ENCODE data around the gene ARHGEF19.

The ARHGEF19 gene

DNA sequence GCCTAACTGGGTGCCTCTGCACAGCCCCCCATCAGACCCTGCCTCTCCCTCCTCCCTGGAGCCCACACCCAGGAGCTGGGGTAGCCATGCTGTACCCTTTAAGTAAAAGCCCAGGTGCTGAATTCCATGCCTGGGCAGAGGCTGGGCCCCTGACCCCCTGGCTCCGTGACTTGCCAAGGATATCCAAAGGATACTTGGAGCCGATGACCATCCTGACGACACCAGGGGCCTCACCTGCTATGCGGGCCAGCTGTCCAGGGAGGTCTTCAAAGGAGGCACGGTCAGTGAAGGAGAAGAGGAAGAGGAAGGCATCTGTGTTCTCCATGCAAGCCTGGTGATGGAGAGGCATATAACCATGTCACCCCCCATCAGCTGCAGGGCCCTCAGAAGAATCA, 19.9 kb upstream of the ARHGEF19 start:
- TF ChIP-seq, protein P1, sequence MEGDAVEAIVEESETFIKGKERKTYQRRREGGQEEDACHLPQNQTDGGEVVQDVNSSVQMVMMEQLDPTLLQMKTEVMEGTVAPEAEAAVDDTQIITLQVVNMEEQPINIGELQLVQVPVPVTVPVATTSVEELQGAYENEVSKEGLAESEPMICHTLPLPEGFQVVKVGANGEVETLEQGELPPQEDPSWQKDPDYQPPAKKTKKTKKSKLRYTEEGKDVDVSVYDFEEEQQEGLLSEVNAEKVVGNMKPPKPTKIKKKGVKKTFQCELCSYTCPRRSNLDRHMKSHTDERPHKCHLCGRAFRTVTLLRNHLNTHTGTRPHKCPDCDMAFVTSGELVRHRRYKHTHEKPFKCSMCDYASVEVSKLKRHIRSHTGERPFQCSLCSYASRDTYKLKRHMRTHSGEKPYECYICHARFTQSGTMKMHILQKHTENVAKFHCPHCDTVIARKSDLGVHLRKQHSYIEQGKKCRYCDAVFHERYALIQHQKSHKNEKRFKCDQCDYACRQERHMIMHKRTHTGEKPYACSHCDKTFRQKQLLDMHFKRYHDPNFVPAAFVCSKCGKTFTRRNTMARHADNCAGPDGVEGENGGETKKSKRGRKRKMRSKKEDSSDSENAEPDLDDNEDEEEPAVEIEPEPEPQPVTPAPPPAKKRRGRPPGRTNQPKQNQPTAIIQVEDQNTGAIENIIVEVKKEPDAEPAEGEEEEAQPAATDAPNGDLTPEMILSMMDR (IDR thresholded peaks at IDR 0.05; ENCODE audit: borderline replicate concordance, control extremely low read depth, extremely low read depth, insufficient read depth, missing control alignments): no peak
- in situ Hi-C loops (cut with MboI; ENCODE audit: low sequenced_read_pairs, unreplicated experiment): no loop called here
- no peak for DNase-seq (ENCODE audit: low spot score)

DNA sequence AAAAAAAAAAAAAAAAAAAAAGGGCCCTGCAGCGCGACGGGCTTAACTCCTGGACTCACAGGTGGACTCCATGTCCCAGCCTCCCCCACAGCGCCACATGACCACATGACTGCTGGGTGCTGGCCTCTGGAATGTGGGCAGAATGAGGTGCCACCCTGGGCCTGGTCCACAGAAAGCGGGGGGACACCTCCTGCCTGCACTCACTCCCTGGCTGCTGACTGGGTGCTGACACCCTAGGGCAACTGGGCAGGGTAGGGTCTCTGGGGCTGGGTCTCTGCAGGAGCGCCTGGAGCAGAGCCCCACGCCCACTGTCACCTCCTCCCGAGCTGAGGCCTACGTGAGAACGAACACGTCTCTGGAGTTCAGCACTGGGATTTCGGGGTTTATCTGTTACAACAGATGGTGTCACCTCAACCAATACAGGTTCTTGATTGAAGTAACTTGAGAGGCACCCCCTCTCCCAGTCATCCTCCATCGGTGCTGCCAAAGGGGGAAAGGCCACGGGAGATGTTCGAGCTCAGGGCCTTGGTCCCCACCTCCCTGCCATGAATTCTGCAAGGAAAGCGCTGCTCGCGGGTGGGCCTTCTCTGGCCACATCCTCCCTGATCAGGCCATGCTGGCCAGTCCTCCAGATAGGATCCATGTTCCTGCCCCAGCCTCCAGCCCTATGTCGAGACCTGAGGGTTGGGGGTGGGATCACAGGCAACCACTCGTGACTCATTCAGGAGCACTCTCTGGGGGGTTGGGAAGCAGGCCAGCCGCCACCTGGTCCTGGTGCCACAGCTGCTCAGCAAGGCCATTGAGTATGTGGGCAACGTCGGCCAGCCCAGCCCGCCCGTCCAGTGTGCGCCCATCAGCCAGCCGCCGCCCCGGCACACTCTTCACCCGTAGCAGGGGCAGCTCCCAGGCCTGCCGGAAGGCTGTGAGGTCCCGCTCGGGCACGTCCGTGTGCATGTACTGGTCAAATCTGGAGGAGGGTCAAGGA, 19.2 kb upstream of the ARHGEF19 start:
- in situ Hi-C loops (cut with MboI; ENCODE audit: low sequenced_read_pairs, unreplicated experiment): no loop called here
- DNase-seq (ENCODE audit: low spot score): no peak
- TF ChIP-seq, protein P1 (IDR thresholded peaks at IDR 0.05; ENCODE audit: borderline replicate concordance, control extremely low read depth, extremely low read depth, insufficient read depth, missing control alignments): no peak

DNA sequence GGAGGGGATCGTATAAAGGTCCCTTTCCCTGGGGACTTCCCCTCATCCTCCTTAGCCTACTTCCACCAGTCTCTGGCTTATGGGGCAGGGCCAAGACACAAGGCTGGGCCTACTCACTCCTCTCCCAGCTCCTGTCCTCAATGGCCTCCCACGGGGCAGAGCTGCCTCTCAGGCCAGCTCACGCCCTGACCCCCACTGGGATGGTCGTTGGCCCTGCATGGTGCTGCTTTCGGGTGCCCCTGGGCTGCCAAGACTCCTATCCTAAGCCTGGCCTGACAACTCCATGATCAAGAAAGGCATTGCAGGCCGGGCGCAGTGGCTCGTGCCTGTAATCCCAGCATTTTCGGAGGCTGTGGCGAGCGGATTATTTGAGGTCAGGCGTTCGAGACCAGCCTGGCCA, 18.3 kb upstream of the ARHGEF19 start:
- in situ Hi-C loops (cut with MboI; ENCODE audit: low sequenced_read_pairs, unreplicated experiment): no loop called here
- no peak for DNase-seq (ENCODE audit: low spot score)
- TF ChIP-seq, protein P1 (IDR thresholded peaks at IDR 0.05; ENCODE audit: borderline replicate concordance, control extremely low read depth, extremely low read depth, insufficient read depth, missing control alignments): no peak

- in situ Hi-C loops (cut with MboI; ENCODE audit: low sequenced_read_pairs, unreplicated experiment): no loop called here
- TF ChIP-seq, protein P1 (IDR thresholded peaks at IDR 0.05; ENCODE audit: borderline replicate concordance, control extremely low read depth, extremely low read depth, insufficient read depth, missing control alignments): no peak
- DNase-seq (ENCODE audit: low spot score): no peak
Observed at GRCh38 chr1:16229976-16230740, 17.7 kb upstream of the ARHGEF19 start.

DNA sequence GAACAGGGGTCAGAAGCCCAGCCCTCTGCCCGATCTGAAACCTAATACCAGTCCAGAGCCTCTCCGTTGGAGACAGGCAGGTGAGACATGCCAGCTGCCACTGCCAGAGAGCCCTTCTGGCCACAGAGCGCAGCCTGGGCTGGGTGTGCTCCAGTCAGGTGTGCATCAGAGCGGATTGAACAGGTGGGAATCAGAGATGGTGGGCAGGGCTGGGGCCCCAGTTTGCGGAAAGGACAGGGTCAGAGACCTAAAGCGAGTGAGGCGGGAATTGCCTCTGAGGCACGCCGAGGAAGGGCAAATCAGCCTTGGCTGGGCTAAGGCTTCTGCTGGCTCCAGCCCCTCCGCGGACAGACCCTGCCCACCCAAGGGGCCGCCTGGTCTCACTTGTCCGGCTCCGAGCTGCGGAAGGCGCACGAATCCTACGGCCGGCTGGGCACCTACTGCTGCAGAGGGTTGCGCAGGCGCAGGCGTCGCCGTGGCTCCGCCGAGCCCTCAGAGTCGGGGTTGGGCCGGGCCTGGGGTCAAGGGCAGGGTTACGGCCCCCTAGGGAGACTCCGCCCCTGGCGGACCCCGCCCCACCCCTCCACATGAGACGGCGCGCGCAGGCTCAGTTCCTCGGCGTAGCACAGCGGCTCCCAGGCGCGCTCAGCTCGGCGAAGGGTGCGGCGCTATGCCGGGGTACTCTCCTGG, 14.2 kb upstream of the ARHGEF19 start:
- TF ChIP-seq, protein P1 (IDR thresholded peaks at IDR 0.05; ENCODE audit: borderline replicate concordance, control extremely low read depth, extremely low read depth, insufficient read depth, missing control alignments): no peak
- in situ Hi-C loops (cut with MboI; ENCODE audit: low sequenced_read_pairs, unreplicated experiment): no loop called here
- no peak for DNase-seq (ENCODE audit: low spot score)

- DNase-seq (ENCODE audit: low spot score): no peak
- in situ Hi-C loops (cut with MboI; ENCODE audit: low sequenced_read_pairs, unreplicated experiment): no loop called here
- TF ChIP-seq, protein P1 (IDR thresholded peaks at IDR 0.05; ENCODE audit: borderline replicate concordance, control extremely low read depth, extremely low read depth, insufficient read depth, missing control alignments): no peak
Observed at GRCh38 chr1:16226129-16226489, 13.7 kb upstream of the ARHGEF19 start.

Measured in GM13976 (cell line).